ENCODE measurements around the gene CDKL2. TPM values are rescaled to one million over a fixed set of nuclear protein-coding genes. Genes with fewer than 3 reads are reported as not detected.

The CDKL2 gene
- total RNA-seq, 1 experiment from 2014 or later = 1.5 TPM

GRCh38 chr4:75561789-75562188 lies 68.5 kb downstream of the CDKL2 start:
- peak overlapping the region in 1 of 3 experiments; percentile 21; a peak in 1 of 7 replicates for H3K27ac Mint-ChIP-seq
- no peaks in the 10 kb centered on the region; a peak in 2 of 5 replicates for H3K9me3 Mint-ChIP-seq
- peaks cover 8 to 10% of the 10 kb centered on the region in 2 experiments for H3K4me1 Mint-ChIP-seq
- Histone ChIP-seq H2BK15ac (ENCODE audit: low read depth, low read length) (no peak overlapping the region), H3K4ac (ENCODE audit: low read depth, low read length) (no peak overlapping the region), H2AK5ac (ENCODE audit: insufficient read length, low read length) (no peak overlapping the region), H4K5ac (ENCODE audit: insufficient read length, low read depth, low read length) (no peak overlapping the region), H3K9ac (ENCODE audit: extremely low read depth, insufficient read length, low read length) (no peak overlapping the region), H4K8ac (replicated peaks; ENCODE audit: insufficient read length, low read depth, low read length) (no peak overlapping the region), H3K27me3 (ENCODE audit: insufficient read depth, low read length) (no peaks in the 10 kb centered on the region), H4K91ac (ENCODE audit: insufficient read length, low read depth, low read length) (no peak overlapping the region), H3K9me3 (ENCODE audit: control insufficient read depth, low read depth, low read length) (no peaks in the 10 kb centered on the region), H2AFZ (ENCODE audit: low read length) (no peak overlapping the region), H2BK20ac (ENCODE audit: low read depth, low read length, poor library complexity, severe bottlenecking) (no peak overlapping the region), H3K23ac (ENCODE audit: insufficient read length, low read depth, low read length) (no peak overlapping the region), H4K20me1 (ENCODE audit: control insufficient read depth, insufficient read depth, insufficient read length) (no peaks in the 10 kb centered on the region), H2BK12ac (ENCODE audit: insufficient read length, low read depth, low read length) (no peak overlapping the region), H3K27ac (ENCODE audit: insufficient read length, low read depth, low read length) (no peak overlapping the region), H3K18ac (ENCODE audit: insufficient read length, low read depth, low read length) (peak overlapping the region; percentile 50), H2BK5ac (ENCODE audit: insufficient read length, low read length) (no peak overlapping the region), H3K14ac (ENCODE audit: insufficient read depth, low read length) (no peak overlapping the region), H2BK120ac (ENCODE audit: low read depth, low read length, poor library complexity, severe bottlenecking) (no peak overlapping the region), H3K23me2 (ENCODE audit: insufficient read length, low read depth, low read length, poor library complexity, severe bottlenecking) (no peaks in the 10 kb centered on the region), H3K4me2 (ENCODE audit: insufficient read depth, insufficient read length, low read length) (no peak overlapping the region), H3K79me1 (ENCODE audit: insufficient read depth, low read depth, low read length, poor library complexity, severe bottlenecking) (no peaks in the 10 kb centered on the region), H3T11ph (ENCODE audit: low read length) (no peak overlapping the region), H3K4me1 (ENCODE audit: insufficient read depth, low read length) (peaks cover 3% of the 10 kb centered on the region; the same call in 1 of the 2 replicates), H3K56ac (ENCODE audit: insufficient read length, low read depth, low read length) (no peak overlapping the region), H3K79me2 (ENCODE audit: insufficient read depth, low read length) (no peaks in the 10 kb centered on the region)
- no peaks in the 10 kb centered on the region for H3K27me3 Mint-ChIP-seq (ENCODE audit: low read depth)
- H3K4me3 Mint-ChIP-seq = no peak overlapping the region
- H3K36me3 Mint-ChIP-seq (ENCODE audit: insufficient read depth in 1 of 3, low read depth in 3 of 3) = peaks cover 0 to 2% (median 0%) of the 10 kb centered on the region in 3 experiments; a peak in 2 of 7 replicates
- DNase-seq = peak; percentile 68
- WGBS (ENCODE audit: extremely low coverage, insufficient read length, low lambda C conversion rate) = no CpG with 5 or more reads among the region's 8 CpGs
- no peak for TF ChIP-seq CTCF (conservative IDR thresholded peaks at IDR 0.05)

Data from H9 (cell line).